Stimulated activated CD4-positive, alpha-beta T cell treated with anti-CD3 and anti-CD28 coated beads, Interleukin-4, amount 100 ng/mL, for 1 hour (primary cell): Measurements from ENCODE around the gene DIPK2A.

Source experiments
- DNase-seq: peaks from one replicate; pipeline ENCODE4 v3.0.0-alpha.2; 2020

DIPK2A gene

DNA sequence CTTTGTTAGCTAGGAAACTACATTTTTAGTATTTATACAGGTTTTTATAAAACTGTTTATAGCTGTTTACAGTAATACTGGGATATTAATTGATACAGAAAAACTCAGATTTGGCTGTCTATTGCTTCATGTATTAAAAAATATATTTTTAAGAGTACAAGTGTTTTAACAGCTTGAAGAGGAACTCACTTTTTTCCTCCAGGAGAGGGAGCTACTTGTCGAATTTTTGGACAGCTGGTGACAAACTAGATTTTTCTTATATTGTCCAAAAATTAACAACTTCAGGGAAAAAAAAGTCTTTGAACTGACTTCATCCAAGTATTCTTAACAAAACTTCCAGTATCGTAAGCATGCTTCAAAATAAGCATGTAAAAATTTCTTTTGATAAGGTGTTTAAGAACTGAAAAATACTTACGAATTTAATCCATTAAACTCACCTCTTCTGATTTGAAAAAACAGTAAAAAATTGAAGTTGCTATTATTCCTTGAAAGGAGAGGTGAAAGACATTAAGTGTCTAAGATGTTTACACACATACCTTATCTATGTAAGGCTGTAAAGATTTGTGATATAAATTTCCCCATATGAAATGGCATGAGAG is 4.0 kb downstream of the DIPK2A start:
- no peak for DNase-seq

DNA sequence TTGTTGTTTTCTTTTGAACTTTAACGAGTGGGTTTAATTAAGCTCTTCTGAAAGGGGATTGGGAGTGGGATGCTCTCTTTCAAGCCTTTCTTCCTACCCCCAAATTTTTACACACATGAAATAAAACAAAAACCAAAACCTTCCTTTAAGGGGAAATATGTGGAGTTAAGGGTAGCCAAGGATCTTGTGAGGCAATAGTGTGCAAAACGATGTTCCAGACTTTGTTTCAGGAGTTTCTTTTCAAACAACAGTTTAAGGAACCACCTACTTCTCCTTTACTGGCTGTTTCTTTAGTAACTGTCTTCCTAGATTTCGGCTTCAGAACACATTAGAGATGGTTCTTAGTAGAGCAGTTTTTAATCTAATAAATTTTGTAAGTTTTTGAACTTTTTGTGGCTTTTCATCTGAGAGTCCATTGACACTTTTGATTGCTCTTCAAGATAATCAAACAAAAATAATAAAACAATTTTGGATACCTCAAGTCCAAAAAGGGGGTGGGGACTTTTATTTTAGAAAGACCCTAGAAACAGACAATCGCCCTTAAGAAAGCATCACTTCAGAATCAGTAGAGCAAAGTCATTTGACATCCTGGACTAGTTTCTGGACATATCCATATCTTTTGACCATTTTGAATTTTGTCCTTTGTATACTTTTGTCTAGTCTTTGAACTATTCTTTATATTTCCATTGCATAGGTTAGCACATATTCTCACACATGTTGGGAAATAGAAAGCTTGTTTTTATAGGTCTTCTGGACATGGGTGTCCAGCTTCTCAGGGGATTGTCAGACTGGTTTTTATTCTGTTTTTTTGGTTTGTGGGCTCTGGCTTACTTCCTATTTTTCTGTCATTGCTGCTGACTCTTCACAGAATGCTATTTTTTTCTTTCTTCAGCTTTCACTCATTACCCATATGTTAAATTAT is 6.0 kb downstream of the DIPK2A start:
- no peak for DNase-seq

DNA sequence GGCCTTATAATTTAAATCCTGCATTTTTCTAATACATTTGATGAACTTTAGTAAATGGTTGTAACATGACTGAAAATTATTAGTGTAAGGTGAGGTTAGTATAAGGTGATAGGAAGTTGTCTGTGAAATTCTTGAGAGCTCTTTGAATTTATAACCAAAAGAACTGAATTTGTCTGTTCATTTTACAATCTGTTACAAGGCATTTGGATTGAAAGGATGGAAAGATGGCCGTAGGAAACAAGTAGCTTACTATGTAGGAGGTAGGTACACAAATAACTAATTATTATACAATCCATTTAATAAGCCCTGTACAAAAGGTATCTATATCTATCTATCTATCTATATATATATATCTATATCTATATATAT is 6.6 kb downstream of the DIPK2A start:
- DNase-seq, result no peak

DNA sequence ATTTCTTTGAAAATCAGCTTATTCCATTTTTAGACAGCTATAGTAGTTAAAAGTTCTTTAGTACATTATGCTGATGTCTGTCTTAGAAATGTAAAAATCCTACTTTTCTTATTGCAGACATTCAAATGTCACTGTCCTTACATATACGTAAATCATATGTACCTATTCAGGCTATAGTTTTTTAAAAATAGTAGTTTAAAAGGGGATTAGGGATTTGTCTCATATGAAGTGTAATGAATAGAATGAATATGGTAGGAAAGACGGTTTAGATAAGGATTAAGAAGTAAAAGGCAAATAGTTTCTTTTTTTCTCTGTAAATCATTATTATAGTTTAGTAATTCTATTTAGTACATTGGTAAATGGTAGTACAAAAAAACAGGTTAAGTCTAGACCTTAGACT is 7.4 kb downstream of the DIPK2A start:
- DNase-seq, result no peak

DNA sequence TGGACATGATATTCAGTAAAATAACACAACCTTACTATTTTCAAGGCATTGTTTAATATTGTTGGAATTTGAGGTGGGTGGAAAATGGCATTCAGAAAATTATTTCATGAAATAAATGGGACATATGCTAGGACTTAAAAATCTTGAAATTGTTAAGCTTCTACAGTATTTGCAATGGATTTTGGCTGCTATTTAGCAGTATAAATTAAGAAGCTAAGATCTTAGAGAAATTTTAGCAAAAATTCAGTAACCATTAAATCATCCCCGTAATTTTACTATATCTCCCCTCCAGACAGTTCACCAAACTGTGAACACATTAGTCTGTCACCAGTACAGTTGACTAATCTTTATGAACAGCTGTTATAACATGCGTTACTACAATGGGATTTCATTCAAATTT is 8.2 kb downstream of the DIPK2A start:
- no peak for DNase-seq

DNA sequence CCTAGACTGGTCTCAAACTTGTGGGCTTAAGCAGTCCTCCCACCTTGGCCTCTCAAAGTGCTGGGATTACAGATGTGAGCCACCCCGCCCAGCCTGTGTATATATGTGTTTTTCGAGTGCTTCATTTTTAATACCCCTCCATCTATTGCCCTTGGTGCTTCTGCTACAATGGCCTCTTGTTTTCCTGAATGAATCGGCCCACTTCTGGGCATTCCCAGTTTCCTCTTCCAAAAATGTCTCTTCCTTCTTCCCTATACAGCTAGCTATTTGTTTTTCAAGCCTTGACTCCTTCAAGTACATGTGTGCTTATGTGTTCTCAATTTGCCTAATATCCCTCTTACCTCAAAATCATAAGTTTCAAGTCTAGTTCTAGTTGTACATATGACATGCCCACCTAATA is 16.7 kb downstream of the DIPK2A start:
- DNase-seq, result no peak

DNA sequence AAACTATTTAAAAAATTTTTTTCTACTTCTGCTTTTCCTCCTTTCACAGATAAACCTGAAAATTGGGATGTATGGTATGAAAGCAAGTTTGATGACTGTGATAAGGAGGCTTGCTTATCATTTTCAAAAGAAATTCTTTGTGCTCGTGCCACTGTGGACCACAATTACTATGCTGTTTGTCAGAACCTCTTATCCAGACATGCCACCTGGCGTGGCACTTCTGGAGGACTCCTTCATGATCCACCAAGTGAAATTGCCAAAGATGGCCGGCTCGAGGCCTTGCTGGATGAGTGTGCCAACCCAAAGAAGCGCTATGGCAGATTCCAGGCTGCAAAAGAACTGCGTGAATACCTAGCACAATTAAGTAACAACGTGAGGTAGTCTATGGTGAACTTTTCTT is 17.8 kb downstream of the DIPK2A start:
- DNase-seq, result no peak

DNA sequence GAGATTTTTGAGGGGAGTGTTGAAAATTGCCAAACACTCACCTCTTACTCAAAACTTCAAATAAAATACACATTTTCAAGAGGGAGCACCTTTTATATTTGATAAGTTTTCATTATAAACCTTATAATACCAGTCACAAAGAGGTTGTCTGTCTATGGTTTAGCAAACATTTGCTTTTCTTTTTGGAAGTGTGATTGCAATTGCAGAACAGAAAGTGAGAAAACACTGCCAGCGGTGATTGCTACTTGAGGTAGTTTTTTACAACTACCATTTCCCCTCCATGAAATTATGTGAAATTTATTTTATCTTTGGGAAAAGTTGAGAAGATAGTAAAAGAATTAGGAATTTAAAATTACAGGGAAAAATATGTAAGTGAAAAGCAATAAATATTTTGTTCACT is 20.1 kb downstream of the DIPK2A start:
- no peak for DNase-seq

DNA sequence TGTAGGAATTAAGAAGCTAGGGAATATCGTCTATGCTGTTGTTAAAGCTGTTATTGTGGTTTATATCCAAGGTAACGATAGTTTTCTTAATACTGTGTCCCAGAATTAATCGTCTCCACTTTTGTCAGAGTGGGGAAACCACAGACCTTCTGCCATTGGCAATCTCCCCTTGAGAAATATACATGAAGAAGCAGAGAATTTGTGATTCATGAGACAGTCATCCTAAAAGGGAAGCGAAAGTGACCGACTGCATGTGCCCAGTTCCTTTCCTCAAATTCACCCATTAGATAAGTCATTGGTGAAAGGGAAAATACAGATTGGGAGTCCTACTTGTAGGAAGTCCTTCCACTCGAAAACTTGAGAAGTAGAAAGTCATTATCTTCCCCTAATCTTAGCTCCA is 26.6 kb downstream of the DIPK2A start:
- DNase-seq, result no peak

DNA sequence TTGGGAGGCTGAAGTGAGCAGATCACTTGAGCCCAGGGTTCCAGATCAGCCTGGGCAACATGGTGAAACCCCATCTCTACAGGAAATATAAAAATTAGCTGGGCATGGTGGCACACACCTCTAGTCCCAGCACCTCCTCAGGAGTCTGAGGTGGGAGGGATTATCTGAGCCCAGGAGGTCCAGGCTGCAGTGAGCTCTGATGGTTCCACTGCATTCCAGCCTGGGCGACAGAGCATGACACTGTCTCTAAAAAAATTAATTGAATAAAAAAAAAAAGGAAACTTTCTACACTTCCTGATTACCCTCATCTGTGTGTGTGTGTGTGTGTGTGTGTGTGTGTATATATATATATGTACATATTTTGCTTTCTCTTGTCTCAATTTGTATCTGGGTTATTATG is 31.4 kb downstream of the DIPK2A start:
- no peak for DNase-seq

DNA sequence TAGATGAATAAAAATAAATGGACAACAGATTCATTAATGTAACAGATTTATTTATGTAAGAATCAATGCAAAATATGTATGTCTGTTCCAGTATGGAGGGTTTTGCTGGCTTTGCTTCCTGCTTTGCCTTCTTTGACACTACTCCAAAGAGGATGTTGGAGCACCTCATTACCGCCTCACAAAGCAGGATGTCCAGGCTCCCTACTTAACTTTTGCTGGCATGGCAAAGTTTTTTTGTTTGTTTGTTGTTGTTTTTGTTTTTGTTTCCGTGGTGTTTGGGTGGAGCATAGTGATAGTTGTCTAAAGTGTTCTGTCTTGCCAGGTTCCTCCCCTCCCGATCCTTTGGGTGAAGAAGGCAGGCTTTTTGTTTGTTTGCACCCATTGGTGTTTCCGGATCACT is 38.7 kb downstream of the DIPK2A start:
- DNase-seq, result no peak

DNA sequence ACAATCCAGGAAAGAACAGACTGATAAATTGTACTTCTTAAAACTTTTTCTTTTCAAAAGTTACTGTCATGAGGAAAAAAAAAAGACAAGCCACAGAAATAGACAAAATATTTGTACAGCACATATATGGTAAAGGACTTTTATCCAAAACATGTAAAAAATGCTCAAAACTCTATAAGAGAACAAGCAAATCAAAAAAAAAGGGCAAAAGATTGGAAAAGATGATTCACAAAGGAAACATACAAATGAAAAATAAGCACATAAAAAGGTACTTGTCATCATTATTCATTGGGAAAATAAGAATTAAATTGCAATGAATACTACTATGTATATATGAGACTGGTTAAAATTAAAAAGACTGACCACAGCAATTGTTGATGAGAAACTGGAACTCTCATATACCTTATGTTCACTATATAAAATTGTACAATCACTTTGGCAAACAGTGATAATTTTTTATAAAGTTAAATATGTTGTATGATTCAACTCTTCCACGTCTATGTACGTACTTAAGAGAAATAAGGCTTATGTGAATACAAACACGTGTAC is 39.7 kb downstream of the DIPK2A start:
- DNase-seq, result no peak

DNA sequence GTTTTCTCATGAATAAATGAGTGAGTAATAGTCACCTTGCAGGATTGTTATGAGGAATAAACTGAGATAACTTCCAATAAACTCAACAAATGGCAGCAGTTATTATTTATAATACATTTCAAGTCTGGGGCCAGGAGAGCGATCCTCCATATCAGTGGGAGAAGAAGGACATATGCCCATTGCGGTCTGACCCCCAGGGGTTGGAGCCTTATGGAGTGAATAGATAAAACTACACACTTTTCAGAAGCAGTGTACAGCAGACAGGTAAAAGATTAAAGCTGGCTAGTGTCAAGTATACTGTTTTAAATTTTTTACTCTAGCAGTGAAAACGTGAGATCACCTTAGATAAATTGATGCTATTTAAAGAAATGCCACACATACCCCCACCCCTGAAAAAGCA is 43.5 kb downstream of the DIPK2A start:
- no peak for DNase-seq

DNA sequence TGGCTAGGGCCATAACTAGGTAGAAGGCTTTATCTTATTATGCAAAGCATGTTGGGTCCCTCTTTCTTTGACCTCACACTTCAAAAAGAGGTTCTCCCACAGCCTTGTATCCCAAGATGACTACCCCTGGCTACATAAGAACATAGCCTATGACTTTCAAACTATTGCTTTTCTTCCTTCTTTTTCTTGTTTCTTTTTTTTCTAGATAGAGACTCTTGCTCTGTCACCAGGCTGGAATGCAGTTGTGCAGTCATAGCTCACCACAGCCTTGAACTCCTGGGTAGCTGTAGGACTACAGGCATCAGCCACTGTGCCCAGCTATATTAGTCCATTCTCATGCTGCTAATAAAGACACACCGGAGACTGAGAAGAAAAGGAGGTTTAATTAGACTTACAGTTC is 47.2 kb downstream of the DIPK2A start:
- no peak for DNase-seq
